ENCODE data around the gene RALGPS1. TPM values are rescaled to one million over a fixed set of nuclear protein-coding genes. Genes with fewer than 3 reads are reported as not detected.
A peak's percentile ranks its signal among the peaks of the same experiment; 100 is the strongest.

The RALGPS1 gene
- total RNA-seq, 6 donors from 2014 or later = 12.3 to 52.4 (median 17.1) TPM

DNA sequence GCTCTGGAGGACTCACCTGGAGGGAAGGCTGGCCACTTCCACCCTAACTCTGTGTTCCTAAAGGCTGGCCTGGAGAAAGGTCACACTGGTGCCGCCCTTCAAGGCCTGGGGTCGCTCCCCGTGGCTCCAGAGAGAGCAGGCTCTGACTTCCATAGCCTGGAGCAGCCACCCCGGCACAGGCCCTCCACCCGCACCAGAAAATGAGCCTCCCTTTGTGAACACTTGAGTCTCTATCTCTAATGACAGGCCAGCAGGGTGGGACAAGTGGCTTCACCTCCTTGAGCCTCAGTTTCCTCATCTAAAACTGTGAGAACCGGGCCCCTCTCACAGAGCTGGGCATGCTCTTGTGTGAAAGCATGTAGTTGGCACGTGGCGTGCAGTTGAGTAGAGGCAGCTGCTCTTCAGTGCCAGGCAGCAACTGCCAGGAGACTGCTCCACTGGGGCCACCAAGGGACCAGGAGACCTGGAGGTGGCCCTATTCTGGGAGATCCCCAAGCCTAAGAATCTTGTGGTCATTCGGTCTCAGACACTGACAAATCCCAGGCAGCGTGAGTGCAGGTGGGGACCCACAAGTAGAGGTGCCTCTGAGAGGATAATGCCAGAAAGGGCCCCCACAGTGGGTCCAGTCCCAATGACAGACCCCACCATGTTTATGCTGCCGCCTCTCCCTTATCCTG is 293.3 kb downstream of the RALGPS1 start:
- Histone ChIP-seq H3K27ac (no peak overlapping the region), H3K27me3 (no peaks in the 10 kb centered on the region), H3K9me3 (no peaks in the 10 kb centered on the region), H3K4me3 (no peak overlapping the region), H3K36me3 (no peaks in the 10 kb centered on the region), H3K4me1 (peaks cover 0 to 3% (median 0%) of the 10 kb centered on the region in 4 donors)
- ATAC-seq (ENCODE audit: low FRiP score in 2 of 2) (no peak), DNase-seq (peak in 1 of 2 donors; percentile 52)
- TF ChIP-seq, protein P1, sequence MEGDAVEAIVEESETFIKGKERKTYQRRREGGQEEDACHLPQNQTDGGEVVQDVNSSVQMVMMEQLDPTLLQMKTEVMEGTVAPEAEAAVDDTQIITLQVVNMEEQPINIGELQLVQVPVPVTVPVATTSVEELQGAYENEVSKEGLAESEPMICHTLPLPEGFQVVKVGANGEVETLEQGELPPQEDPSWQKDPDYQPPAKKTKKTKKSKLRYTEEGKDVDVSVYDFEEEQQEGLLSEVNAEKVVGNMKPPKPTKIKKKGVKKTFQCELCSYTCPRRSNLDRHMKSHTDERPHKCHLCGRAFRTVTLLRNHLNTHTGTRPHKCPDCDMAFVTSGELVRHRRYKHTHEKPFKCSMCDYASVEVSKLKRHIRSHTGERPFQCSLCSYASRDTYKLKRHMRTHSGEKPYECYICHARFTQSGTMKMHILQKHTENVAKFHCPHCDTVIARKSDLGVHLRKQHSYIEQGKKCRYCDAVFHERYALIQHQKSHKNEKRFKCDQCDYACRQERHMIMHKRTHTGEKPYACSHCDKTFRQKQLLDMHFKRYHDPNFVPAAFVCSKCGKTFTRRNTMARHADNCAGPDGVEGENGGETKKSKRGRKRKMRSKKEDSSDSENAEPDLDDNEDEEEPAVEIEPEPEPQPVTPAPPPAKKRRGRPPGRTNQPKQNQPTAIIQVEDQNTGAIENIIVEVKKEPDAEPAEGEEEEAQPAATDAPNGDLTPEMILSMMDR (IDR thresholded peaks at IDR 0.05) = no peak
- WGBS, 2 donors = 93 to 100% methylated on average over 1 to 11 of the region's 11 CpGs

DNA sequence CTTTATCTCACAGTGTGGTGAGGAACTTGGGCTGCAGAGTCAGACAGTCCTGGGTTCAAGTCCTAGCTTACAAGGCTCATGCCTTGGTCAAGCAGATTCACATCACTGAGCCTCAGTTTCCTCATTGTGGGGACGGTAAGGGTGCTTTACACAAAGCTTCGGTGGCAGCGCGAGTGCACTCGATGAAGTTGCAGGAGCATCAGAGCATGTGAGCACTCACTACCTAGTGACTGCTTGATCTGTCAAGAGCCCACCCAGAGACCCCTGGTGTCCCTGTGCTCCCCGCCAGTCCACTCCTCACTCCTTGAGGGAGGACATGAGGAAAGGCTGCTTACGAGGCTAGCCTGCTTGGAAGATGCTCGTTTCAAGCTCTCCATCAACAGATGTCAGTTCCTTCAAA is 293.8 kb downstream of the RALGPS1 start:
- H3K27ac ChIP-seq = no peak overlapping the region
- H3K4me1 ChIP-seq = peaks cover 0 to 3% (median 0%) of the 10 kb centered on the region in 4 donors
- TF ChIP-seq EP300 (IDR thresholded peaks at IDR 0.05) (no peak), POLR2A (IDR thresholded peaks at IDR 0.05) (no peak), POLR2AphosphoS5 (IDR thresholded peaks at IDR 0.05) (no peak)
- TF ChIP-seq, protein P1 (IDR thresholded peaks at IDR 0.05) = no peak
- no peaks in the 10 kb centered on the region for H3K27me3 ChIP-seq
- no peak overlapping the region for H3K4me3 ChIP-seq
- H3K36me3 ChIP-seq = no peaks in the 10 kb centered on the region
- WGBS, 2 donors = 87 to 89% methylated on average over 6 to 8 of the region's 8 CpGs
- H3K9me3 ChIP-seq = no peaks in the 10 kb centered on the region
- DNase-seq = no peak
- no peak for ATAC-seq (ENCODE audit: low FRiP score in 2 of 2)

DNA sequence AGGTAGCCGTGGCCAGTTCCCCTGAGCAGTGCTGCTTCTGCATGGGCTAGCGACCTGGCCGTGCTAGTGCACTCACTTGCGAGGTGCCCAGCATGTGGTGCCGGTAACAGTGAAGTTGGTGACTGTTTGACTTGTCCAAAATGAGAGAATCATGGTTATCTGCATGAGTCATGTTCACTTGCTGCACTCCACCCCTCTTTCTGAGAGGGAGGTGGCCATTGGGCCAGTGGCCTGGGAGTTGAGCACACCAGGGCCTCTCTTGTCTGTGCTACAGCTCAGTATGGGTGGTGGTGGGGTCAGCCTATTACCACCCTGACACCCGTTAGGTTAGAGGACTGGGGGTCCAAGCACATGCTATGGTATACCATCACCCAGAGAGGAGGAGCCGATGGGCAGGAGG is 294.6 kb downstream of the RALGPS1 start:
- H3K4me3 ChIP-seq = no peak overlapping the region
- H3K27me3 ChIP-seq = no peaks in the 10 kb centered on the region
- no peaks in the 10 kb centered on the region for H3K36me3 ChIP-seq
- peak in 1 of 2 donors; percentile 72 for ATAC-seq (ENCODE audit: low FRiP score in 2 of 2)
- peak; percentile 17 to 49 for DNase-seq
- H3K9me3 ChIP-seq = no peaks in the 10 kb centered on the region
- WGBS, 2 donors = 92% methylated on average over 7 of the region's 7 CpGs; no CpG with 5 or more reads in 1 of the 2 donors
- H3K27ac ChIP-seq = no peak overlapping the region
- H3K4me1 ChIP-seq = peaks cover 0 to 3% (median 0%) of the 10 kb centered on the region in 4 donors
- TF ChIP-seq POLR2A (IDR thresholded peaks at IDR 0.05) (no peak), EP300 (IDR thresholded peaks at IDR 0.05) (no peak), POLR2AphosphoS5 (IDR thresholded peaks at IDR 0.05) (no peak)
- TF ChIP-seq, protein P1 (IDR thresholded peaks at IDR 0.05) = no peak

DNA sequence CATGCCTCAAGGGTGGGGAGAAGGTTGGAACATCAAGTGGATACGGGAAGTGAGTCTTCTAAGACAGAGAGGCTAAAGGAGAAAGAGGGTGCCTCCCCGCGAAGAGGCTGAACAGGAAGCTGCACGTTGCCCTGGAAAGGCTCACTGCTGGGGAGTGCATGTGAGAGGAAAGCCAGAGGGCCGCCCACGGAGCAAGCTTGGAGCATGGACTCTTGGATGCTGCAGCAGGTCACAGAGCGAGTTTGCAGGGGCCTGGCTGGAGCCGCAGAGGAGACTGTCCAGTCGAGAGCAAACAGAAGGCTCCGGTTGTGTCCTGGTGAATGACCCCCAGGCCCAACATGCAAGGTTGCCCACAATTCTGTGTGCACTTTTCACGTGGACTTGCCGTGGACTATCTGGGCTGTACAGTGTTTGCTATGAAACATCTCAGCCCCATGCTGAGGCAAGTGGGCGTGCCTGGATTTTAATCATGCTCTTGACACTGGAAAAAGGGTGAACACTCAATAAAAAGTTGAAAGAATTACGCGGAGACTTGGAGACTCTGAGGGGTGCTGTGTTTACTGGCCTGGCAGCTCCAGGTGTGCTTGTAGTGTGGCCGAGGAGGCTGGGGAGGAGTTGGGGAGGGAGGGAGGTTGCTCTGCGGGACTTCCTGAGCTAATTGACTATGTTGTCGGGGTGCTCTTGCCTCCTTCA is 295.5 kb downstream of the RALGPS1 start:
- DNase-seq = peak; percentile 21 to 39
- ATAC-seq (ENCODE audit: low FRiP score in 2 of 2) = no peak
- H3K27me3 ChIP-seq = no peaks in the 10 kb centered on the region
- H3K27ac ChIP-seq = no peak overlapping the region
- no peak for TF ChIP-seq POLR2A (IDR thresholded peaks at IDR 0.05)
- H3K36me3 ChIP-seq = no peaks in the 10 kb centered on the region
- 57 to 78% methylated on average over 16 to 18 of the region's 18 CpGs for WGBS, 2 donors
- H3K9me3 ChIP-seq = no peaks in the 10 kb centered on the region
- peaks cover 0 to 4% (median 1%) of the 10 kb centered on the region in 4 donors for H3K4me1 ChIP-seq
- no peak overlapping the region for H3K4me3 ChIP-seq

DNA sequence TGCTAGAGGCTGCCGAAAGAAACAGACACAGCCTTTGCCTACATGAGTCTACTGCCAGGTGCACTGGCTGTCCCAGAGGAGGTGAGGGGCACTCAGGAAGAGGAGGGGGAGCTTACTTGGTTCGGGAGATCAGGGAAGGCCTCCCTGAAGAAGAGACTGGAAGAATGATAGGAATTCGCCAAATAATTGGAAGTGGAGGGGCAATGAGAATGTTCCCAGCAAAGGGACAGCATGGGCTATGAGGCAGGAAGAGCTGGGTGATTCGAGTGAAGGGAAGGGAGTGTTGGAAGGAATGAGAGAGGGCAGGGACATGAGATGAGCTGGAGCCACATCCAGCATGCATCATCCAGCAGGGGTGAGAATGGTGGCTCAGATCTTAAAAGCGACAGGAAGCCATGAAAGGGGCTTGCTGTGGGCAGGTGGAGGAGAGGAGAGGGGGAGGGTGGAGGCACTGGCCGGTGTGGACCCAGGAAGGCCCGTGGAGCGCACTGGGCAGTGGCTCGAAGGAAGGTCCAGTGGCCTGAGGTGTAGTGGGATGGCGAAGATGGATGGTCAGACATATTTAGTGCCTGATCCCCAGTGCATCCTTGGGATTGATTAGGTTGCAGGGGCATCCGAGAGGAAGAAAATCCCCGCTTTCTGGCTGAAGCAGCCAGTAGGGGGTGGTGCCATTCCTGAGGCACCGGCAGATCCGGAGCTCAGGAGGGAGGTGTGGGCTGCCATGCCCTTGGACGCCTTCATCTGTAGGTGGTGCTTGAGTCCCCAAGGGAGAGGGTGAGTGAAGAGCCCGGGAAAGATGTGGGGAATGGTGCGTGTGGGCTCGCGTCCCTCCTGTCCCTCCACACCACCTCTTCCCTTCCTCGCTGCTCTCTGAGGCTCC is 296.5 kb downstream of the RALGPS1 start:
- no peaks in the 10 kb centered on the region for H3K27me3 ChIP-seq
- H3K36me3 ChIP-seq = no peaks in the 10 kb centered on the region
- peaks cover 0 to 4% (median 1%) of the 10 kb centered on the region in 4 donors for H3K4me1 ChIP-seq
- no peaks in the 10 kb centered on the region for H3K9me3 ChIP-seq
- H3K27ac ChIP-seq = no peak overlapping the region
- no peak for ATAC-seq (ENCODE audit: low FRiP score in 2 of 2)
- TF ChIP-seq, protein P1 (IDR thresholded peaks at IDR 0.05) = no peak
- no peak for TF ChIP-seq POLR2AphosphoS5 (IDR thresholded peaks at IDR 0.05)
- no peak for TF ChIP-seq POLR2A (IDR thresholded peaks at IDR 0.05)
- TF ChIP-seq EP300 (IDR thresholded peaks at IDR 0.05) = no peak
- DNase-seq = peak; percentile 17 to 45
- H3K4me3 ChIP-seq = no peak overlapping the region
- WGBS, 2 donors = 85 to 86% methylated on average over 17 to 20 of the region's 20 CpGs
